ENCODE results near the gene CREB5. TPM values are rescaled to one million over a fixed set of nuclear protein-coding genes. Genes with fewer than 3 reads are reported as not detected.
"Not testable (repeated sequence)": the region's sequence is repeated elsewhere in the genome, so short reads cannot be mapped to it uniquely, and the experiment has no call there.

The CREB5 gene
- polyA plus RNA-seq, 6 donors from 2014 or later, result 0.40 to 0.66 TPM; not detected in 4

DNA sequence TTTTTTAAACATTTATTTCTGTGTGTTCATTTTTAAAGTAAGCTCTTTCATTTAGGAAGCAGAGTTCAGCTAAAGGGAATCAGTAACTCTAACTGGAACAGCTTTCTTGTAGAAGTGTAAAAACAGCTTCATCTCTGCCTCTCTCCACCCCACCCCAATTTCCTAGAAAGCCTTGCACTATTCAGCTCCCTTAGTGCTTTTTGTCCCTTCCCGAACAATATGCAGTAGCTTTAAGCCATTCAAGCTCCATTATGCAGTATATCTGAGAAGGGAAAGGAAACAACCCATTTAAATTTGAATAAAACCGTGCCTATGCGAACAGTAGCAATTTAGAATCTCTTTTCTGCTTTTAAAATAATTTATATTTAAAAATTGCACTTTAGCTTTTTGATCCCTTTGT is 411.3 kb downstream of the CREB5 start:
- Mint-ChIP-seq H3K36me3 (peaks cover 0 to 11% of the 10 kb centered on the region in 2 donors), H3K4me1 (peaks cover 8 to 21% (median 13%) of the 10 kb centered on the region in 3 donors), H3K4me3 (no peak overlapping the region), H3K9me3 (peaks cover 0 to 8% (median 0%) of the 10 kb centered on the region in 7 donors), H3K27me3 (peaks cover 0 to 31% (median 12%) of the 10 kb centered on the region in 3 donors), H3K27ac (no peak overlapping the region)
- ATAC-seq (ENCODE audit: low read depth in 2 of 2), result no peak
- DNase-seq, result no peak

DNA sequence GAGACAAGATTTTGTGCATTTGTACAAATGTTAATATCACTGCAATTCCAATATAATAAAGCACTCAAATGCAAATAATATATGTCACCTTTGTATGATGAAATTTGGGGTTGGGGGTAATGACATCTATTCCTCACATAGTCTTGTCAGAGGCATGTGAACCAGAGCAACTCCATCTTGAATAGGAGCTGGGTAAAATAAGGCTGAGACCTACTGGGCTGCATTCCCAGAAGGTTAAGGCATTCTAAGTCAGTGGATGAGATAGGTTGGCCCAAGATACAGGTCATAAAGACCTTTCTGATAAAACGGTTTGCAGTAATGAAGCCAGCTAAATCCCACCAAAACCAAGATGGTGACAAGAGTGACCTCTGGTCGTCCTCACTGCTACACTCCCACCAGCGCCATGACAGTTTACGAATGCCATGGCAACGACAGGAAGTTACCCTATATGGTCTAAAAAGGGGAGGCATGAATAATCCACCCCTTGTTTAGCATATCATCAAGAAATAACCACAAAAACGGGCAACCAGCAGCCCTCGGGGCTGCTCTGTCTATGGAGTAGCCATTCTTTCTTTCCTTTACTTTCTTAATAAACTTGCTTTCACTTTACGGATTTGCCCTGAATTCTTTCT is 413.6 kb downstream of the CREB5 start:
- not testable (repeated sequence) for H3K9me3 Mint-ChIP-seq; ATAC-seq (ENCODE audit: low read depth in 2 of 2); H3K4me3 Mint-ChIP-seq; H3K4me1 Mint-ChIP-seq; DNase-seq
- H3K27ac Mint-ChIP-seq, result peak overlapping the region in 1 of 6 donors; percentile 40
- H3K36me3 Mint-ChIP-seq, result peaks cover 0 to 11% of the 10 kb centered on the region in 2 donors
- peaks cover 0 to 31% (median 12%) of the 10 kb centered on the region in 3 donors for H3K27me3 Mint-ChIP-seq

DNA sequence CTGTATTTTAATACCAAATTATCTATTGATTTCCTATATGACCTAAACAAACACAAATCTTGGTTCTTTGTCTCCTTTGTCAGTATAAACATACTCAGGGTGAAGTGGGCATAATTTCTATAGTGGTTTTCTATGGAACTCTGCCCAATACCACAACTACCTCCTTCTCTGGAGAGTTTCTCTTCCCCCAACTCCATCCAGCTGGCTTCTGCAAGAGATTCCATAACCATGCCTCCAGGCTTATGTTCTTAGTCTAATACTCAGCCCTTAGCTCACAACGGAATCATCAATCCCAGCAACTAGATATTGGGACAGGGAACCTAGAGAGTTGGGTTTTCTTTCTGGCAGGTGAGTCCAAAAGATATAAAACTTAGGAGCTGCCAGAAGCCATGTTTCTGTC is 418.5 kb downstream of the CREB5 start:
- Mint-ChIP-seq H3K27ac (no peak overlapping the region), H3K9me3 (peaks cover 0 to 8% (median 0%) of the 10 kb centered on the region in 7 donors), H3K36me3 (peaks cover 0 to 11% of the 10 kb centered on the region in 2 donors), H3K4me3 (no peak overlapping the region), H3K4me1 (no peaks in the 10 kb centered on the region), H3K27me3 (peaks cover 0 to 15% (median 12%) of the 10 kb centered on the region in 3 donors)
- DNase-seq (no peak), ATAC-seq (ENCODE audit: low read depth in 2 of 2) (no peak)

DNA sequence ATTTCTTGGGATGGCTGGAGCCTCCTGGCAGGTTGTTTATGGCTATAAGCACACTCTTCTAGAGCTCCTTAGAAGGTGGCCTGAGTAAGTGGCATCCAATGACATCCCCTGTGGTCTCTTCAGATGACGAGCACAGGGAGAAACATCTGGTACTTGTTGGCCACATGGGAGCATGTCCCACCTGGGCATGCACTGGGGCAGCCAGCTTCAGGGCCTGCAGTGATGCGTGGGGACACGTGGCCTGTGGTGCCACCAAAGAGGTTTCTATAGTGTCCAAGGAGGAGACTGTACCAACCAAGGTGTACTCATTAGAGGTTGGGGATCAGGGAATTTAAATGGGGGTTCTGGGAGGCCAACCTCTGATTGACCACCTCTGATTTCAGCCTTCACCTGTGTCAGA is 420.4 kb downstream of the CREB5 start:
- no peaks in the 10 kb centered on the region for H3K36me3 Mint-ChIP-seq
- H3K4me3 Mint-ChIP-seq, result no peak overlapping the region
- H3K27ac Mint-ChIP-seq, result no peak overlapping the region
- H3K4me1 Mint-ChIP-seq, result no peaks in the 10 kb centered on the region
- H3K27me3 Mint-ChIP-seq, result no peaks in the 10 kb centered on the region
- no peaks in the 10 kb centered on the region for H3K9me3 Mint-ChIP-seq
- ATAC-seq (ENCODE audit: low read depth in 2 of 2), result no peak
- DNase-seq, result no peak

DNA sequence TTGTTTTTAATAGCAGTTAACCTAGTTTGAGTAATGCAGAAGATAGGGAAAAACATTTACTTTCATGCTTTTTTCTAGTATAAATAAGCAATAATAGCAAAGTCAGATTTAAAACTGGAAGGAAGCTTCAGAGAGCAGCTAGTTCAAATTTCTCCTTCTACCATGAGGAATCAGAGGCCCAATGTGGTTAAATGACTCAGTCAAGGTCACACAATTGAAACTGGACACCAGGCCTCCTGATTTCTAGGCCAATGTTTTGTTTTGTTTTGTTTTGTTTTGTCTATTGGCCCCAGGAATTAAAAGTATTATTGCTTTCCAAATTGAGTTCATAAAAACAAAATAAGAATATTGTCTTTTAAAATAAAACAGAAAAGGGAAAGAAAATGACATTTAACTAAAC is 423.5 kb downstream of the CREB5 start:
- ATAC-seq (ENCODE audit: low read depth in 2 of 2) (no peak), DNase-seq (no peak)
- H3K9me3 Mint-ChIP-seq, result peaks cover 0 to 2% (median 0%) of the 10 kb centered on the region in 7 donors
- H3K36me3 Mint-ChIP-seq, result no peaks in the 10 kb centered on the region
- no peak overlapping the region for H3K4me3 Mint-ChIP-seq
- H3K27me3 Mint-ChIP-seq, result no peaks in the 10 kb centered on the region
- H3K4me1 Mint-ChIP-seq, result no peaks in the 10 kb centered on the region
- H3K27ac Mint-ChIP-seq, result no peak overlapping the region

DNA sequence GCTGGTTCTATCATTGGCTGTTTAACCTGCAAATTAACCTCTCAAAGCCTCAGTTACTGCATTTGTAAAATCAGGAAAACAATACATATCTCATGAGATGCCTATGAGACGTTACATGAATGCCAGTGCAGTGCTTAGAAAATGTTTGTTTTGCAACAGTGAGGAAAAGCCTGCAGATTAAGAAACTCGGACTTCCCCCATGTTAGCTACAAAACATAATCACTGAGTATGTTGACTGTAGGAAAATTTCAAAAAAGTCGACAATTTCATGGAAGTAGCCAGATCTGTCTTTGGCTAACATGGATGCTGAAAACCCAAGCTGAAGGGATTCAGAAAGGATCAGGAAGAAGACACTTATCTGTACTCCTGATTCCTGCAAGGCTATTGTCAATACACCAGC is 424.4 kb downstream of the CREB5 start:
- Mint-ChIP-seq H3K4me3 (no peak overlapping the region), H3K27me3 (peaks cover 0 to 2% (median under 1%) of the 10 kb centered on the region in 3 donors), H3K27ac (no peak overlapping the region), H3K36me3 (no peaks in the 10 kb centered on the region), H3K9me3 (peaks cover 0 to 2% (median 0%) of the 10 kb centered on the region in 7 donors), H3K4me1 (no peaks in the 10 kb centered on the region)
- ATAC-seq (ENCODE audit: low read depth in 2 of 2), result no peak
- DNase-seq, result no peak

DNA sequence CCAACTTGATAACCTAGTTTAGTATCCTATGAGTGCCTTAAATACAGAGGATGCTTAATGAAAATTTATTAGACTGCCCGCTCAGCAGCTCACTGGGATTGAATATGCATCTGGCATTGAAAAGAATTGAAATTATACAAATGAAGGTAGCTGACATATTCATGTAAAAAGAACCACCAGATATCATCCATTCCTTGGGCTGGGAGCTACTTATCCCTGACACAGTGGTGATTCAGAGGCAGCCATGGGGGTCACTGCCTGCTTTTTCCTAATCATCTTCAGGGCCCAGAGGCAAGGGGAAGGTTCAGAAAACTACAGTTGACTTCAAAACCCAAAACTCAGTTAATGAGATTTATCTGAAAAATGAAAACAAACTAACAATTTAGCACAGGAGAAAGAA is 424.9 kb downstream of the CREB5 start:
- DNase-seq, result no peak
- H3K4me3 Mint-ChIP-seq, result no peak overlapping the region
- H3K36me3 Mint-ChIP-seq, result no peaks in the 10 kb centered on the region
- H3K9me3 Mint-ChIP-seq, result peaks cover 0 to 2% (median 0%) of the 10 kb centered on the region in 7 donors
- H3K4me1 Mint-ChIP-seq, result no peaks in the 10 kb centered on the region
- H3K27me3 Mint-ChIP-seq, result peaks cover 0 to 7% (median 5%) of the 10 kb centered on the region in 3 donors
- ATAC-seq (ENCODE audit: low read depth in 2 of 2), result no peak
- no peak overlapping the region for H3K27ac Mint-ChIP-seq

DNA sequence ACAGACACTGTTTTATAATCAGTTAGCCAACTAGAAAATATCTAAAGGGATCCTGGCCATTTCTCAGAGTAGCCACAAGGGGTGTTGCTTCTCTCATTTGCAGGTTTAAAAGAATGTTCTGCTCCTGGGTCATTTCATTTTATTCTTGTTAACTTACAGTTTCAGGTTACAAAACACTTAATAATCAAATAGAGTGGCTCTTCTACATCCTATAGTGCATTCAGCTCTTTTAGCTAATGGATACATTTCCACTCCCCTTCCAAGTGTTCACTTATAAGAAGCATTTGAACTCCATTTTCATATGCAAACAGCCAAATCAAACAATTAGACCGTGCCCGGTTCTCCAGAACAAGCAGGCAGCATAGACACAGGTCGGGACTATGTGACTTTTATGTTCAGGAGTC is 428.3 kb downstream of the CREB5 start:
- H3K4me1 Mint-ChIP-seq, result no peaks in the 10 kb centered on the region

DNA sequence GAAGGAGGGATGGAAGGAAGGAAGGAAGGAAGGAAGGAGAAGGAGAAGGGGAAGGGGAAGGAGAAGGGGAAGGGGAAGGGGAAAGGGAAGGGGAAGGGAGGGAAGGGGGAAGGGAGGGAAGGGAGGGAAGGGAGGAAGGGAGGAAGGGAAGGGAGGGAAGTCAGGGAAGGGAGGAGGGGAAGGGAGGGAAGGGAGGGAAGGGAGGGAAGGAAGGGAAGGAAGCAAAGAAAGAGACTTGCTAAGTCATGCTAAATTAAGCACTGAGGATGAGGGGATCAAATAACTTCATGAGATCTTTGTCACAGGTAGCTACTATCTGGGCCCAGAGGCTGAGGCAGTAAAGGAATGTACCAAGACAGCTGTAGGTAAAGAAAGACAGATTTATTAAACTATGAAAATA is 429.4 kb downstream of the CREB5 start:
- no peaks in the 10 kb centered on the region for H3K36me3 Mint-ChIP-seq
- ATAC-seq (ENCODE audit: low read depth in 2 of 2) (no peak), DNase-seq (no peak)
- no peak overlapping the region for H3K4me3 Mint-ChIP-seq
- no peaks in the 10 kb centered on the region for H3K4me1 Mint-ChIP-seq
- peaks cover 0 to 2% (median 0%) of the 10 kb centered on the region in 7 donors for H3K9me3 Mint-ChIP-seq
- peaks cover 20 to 36% (median 29%) of the 10 kb centered on the region in 3 donors for H3K27me3 Mint-ChIP-seq
- H3K27ac Mint-ChIP-seq, result no peak overlapping the region

More for the DNA sequence above, 428.3 kb downstream of the CREB5 start:
- Mint-ChIP-seq H3K4me3 (no peak overlapping the region), H3K27ac (no peak overlapping the region), H3K9me3 (peaks cover 0 to 2% (median 0%) of the 10 kb centered on the region in 7 donors), H3K36me3 (no peaks in the 10 kb centered on the region), H3K27me3 (peaks cover 16 to 27% (median 26%) of the 10 kb centered on the region in 3 donors)
- DNase-seq (no peak), ATAC-seq (ENCODE audit: low read depth in 2 of 2) (no peak)

DNA sequence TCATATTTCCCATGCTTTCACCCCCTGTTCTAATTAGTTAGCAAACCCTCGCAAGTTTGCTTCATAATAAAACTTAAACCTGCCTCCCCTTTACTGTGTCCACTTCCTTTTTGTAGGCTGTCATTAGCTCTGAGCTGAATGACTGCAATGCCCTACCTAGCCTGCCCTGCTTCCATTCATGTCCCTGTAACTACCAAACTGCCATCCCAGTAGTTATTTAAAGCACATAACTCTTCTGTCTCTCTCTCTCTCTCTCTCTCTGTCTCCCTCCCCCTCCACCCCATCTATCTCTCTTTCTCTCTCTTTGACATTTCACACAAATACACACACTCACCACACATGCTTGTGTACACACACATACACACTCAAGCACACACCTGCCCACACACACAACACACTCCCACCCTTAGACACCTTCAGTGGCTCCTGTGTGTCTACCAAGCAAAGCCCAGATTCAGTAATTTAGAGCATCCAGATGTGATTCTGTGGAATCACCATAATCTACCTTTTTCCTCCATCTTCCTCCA is 430.5 kb downstream of the CREB5 start:
- Mint-ChIP-seq H3K27ac (peak overlapping the region in 1 of 6 donors; percentile 60), H3K27me3 (peaks cover 20 to 36% (median 29%) of the 10 kb centered on the region in 3 donors), H3K36me3 (no peaks in the 10 kb centered on the region), H3K4me1 (no peaks in the 10 kb centered on the region), H3K9me3 (peaks cover 0 to 2% (median 0%) of the 10 kb centered on the region in 7 donors), H3K4me3 (no peak overlapping the region)
- DNase-seq (no peak), ATAC-seq (ENCODE audit: low read depth in 2 of 2) (no peak)

DNA sequence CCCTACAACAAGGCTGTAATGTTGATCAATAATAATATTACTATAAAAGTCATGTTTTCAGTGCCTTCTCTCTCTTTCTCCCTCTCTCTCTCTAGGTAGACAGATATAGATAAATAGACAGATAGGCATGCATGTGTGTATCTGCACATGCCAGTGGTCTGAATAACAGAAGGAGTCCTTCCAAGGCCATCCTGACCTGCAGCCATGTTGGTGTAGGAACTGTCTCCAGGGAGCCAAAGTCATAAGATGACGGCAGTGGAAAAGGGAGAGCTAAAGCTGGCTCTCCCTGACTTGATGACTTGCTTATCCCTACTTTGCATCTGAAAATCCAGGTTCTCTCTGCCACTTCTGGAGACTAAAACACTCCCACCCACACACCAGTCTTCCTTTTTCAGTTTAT is 432.8 kb downstream of the CREB5 start:
- Mint-ChIP-seq H3K27ac (no peak overlapping the region), H3K4me1 (no peaks in the 10 kb centered on the region), H3K4me3 (no peak overlapping the region), H3K27me3 (peaks cover 23 to 43% (median 34%) of the 10 kb centered on the region in 3 donors), H3K36me3 (no peaks in the 10 kb centered on the region), H3K9me3 (no peaks in the 10 kb centered on the region)
- DNase-seq (no peak), ATAC-seq (ENCODE audit: low read depth in 2 of 2) (no peak)

DNA sequence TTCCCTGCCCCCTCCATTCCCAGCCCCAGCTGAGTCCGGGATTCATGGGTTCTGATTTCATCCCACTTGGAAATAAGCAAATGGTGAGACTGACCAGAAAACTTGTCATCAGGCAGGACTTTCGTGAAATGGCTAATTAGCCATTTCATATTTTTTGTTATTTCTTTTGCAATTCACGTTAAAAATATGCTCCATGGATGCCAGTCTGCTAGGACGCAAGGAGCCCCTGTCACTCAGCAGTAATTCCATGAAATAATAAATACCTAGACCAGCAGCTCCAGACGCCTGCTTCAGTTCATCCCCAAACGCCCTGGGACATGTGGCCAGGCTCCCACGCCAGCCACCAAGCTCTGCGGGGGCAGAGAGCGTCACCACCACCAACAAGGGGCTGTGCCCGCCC is 434.9 kb downstream of the CREB5 start:
- H3K36me3 Mint-ChIP-seq, result no peaks in the 10 kb centered on the region
- peaks cover 28 to 49% (median 38%) of the 10 kb centered on the region in 3 donors for H3K27me3 Mint-ChIP-seq

DNA sequence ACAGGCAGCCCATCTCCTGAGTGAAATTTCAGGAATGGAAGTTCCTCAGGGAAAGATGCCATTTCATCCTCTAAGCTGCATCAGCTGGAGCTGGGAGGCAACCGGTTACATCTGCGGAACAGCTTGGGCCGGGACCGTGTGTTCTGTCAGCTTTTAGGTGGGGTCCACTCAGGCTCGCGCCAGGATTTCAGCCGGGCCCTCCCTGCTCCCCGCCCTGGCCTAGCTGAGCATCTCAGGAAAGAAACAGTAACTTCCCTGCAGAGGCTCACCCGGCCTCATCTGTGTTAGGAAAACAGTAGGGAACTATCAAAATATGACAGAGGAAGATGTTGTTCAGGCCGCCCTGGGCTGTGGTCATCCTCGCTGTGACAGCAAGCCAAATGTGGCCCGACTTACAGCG is 435.4 kb downstream of the CREB5 start:
- DNase-seq (no peak), ATAC-seq (ENCODE audit: low read depth in 2 of 2) (no peak)
- Mint-ChIP-seq H3K36me3 (no peaks in the 10 kb centered on the region), H3K4me3 (no peak overlapping the region), H3K9me3 (no peaks in the 10 kb centered on the region), H3K4me1 (no peaks in the 10 kb centered on the region), H3K27ac (no peak overlapping the region), H3K27me3 (peaks cover 24 to 45% (median 34%) of the 10 kb centered on the region in 3 donors)

More for the DNA sequence above, 434.9 kb downstream of the CREB5 start:
- Mint-ChIP-seq H3K27ac (no peak overlapping the region), H3K4me1 (no peaks in the 10 kb centered on the region), H3K4me3 (no peak overlapping the region), H3K9me3 (no peaks in the 10 kb centered on the region)
- no peak for ATAC-seq (ENCODE audit: low read depth in 2 of 2)
- no peak for DNase-seq

DNA sequence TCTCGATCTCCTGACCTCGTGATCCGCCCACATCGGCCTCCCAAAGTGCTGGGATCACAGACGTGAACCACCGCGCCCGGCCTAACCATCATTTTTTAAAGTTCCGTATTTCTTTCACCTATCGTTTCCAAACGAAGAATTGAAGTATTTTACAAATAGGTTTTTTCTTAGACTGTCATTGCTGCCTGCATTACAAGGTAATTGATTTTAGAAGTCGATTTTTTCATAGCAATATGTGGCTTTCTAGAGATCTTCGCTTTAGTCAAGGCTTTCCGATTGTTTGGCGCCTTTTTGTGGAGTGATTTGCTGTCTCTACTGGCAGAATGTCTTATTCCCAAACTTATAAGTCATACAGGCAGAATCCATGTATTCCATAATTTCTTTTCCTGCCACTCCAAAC is 436.6 kb downstream of the CREB5 start:
- H3K4me3 Mint-ChIP-seq, result no peak overlapping the region
- no peaks in the 10 kb centered on the region for H3K36me3 Mint-ChIP-seq
- DNase-seq (no peak), ATAC-seq (ENCODE audit: low read depth in 2 of 2) (no peak)
- peaks cover 4 to 9% (median 7%) of the 10 kb centered on the region in 3 donors for H3K4me1 Mint-ChIP-seq
- no peaks in the 10 kb centered on the region for H3K9me3 Mint-ChIP-seq
- H3K27ac Mint-ChIP-seq, result no peak overlapping the region
- peaks cover 28 to 46% (median 35%) of the 10 kb centered on the region in 3 donors for H3K27me3 Mint-ChIP-seq

Data from naive B cell (primary cell).